Activated naive CD4-positive, alpha-beta T cell treated with anti-CD3 and anti-CD28 coated beads, Interleukin-2, amount 50 U/mL, for 24 hours (primary cell): ENCODE measurements around the gene MYG1.

ENCODE experiments used
- H3K27ac Mint-ChIP-seq: one replicate; pipeline ENCODE4 v1.8.0; 2021; ENCODE audit warnings: mild to moderate bottlenecking, mixed read lengths
- H3K27me3 Mint-ChIP-seq: one replicate; pipeline ENCODE4 v1.8.0; 2021; ENCODE audit warnings: mixed read lengths
- H3K36me3 Mint-ChIP-seq: one replicate; pipeline ENCODE4 v1.8.0; 2021; ENCODE audit warnings: mixed read lengths
- H3K4me1 Mint-ChIP-seq: one replicate; pipeline ENCODE4 v1.8.0; 2021; ENCODE audit warnings: mixed read lengths
- H3K4me3 Mint-ChIP-seq: one replicate; pipeline ENCODE4 v1.8.0; 2021; ENCODE audit warnings: mild to moderate bottlenecking, mixed read lengths
- H3K9me3 Mint-ChIP-seq: one replicate; pipeline ENCODE4 v1.8.0; 2021; ENCODE audit warnings: mixed read lengths

The MYG1 gene

GRCh38 chr12:53352331-53353256 lies 53.1 kb downstream of the MYG1 start:
- Mint-ChIP-seq H3K27me3 (no peaks in the 10 kb centered on the region), H3K27ac (peak overlapping the region; percentile 68)

GRCh38 chr12:53353257-53353655 lies 53.8 kb downstream of the MYG1 start:
- H3K36me3 Mint-ChIP-seq = no peaks in the 10 kb centered on the region
- no peak overlapping the region for H3K4me3 Mint-ChIP-seq
- no peak overlapping the region for H3K27ac Mint-ChIP-seq
- no peaks in the 10 kb centered on the region for H3K9me3 Mint-ChIP-seq
- H3K4me1 Mint-ChIP-seq = peaks cover 9% of the 10 kb centered on the region
- no peaks in the 10 kb centered on the region for H3K27me3 Mint-ChIP-seq

More at GRCh38 chr12:53352331-53353256, 53.1 kb downstream of the MYG1 start:
- Mint-ChIP-seq H3K4me3 (no peak overlapping the region), H3K36me3 (no peaks in the 10 kb centered on the region), H3K9me3 (no peaks in the 10 kb centered on the region), H3K4me1 (peaks cover 9% of the 10 kb centered on the region)

- peaks cover 9% of the 10 kb centered on the region for H3K4me1 Mint-ChIP-seq
- no peak overlapping the region for H3K4me3 Mint-ChIP-seq
- H3K36me3 Mint-ChIP-seq = no peaks in the 10 kb centered on the region
- no peak overlapping the region for H3K27ac Mint-ChIP-seq
- no peaks in the 10 kb centered on the region for H3K27me3 Mint-ChIP-seq
- no peaks in the 10 kb centered on the region for H3K9me3 Mint-ChIP-seq
These were observed 55.6 kb downstream of the MYG1 start for GRCh38 chr12:53355121-53355520.
